Kasumi-1 (cell line): Measurements from ENCODE around the gene NEK8.

Experiments
- DNase-seq, 2 experiments: peaks; one replicate each; lab custom pipeline; 2025; lab: John Stamatoyannopoulos, UW

NEK8 gene

GRCh38 chr17:28744972-28745785 is 16.6 kb downstream of the NEK8 start:
- DNase-seq: peak; percentile 14 to 21

GRCh38 chr17:28745786-28746411 is 17.3 kb downstream of the NEK8 start:
- no peak for DNase-seq

- no peak for DNase-seq
Measured at GRCh38 chr17:28746611-28747050, 18.0 kb downstream of the NEK8 start.

GRCh38 chr17:28747051-28747691 is 18.6 kb downstream of the NEK8 start:
- DNase-seq: no peak

- no peak for DNase-seq
Measured at GRCh38 chr17:28747801-28748750, 19.5 kb downstream of the NEK8 start.

- no peak for DNase-seq
Measured at GRCh38 chr17:28748852-28749515, 20.4 kb downstream of the NEK8 start.

- DNase-seq: no peak
Measured at GRCh38 chr17:28749516-28750177, 21.1 kb downstream of the NEK8 start.

GRCh38 chr17:28750178-28751047 is 21.8 kb downstream of the NEK8 start:
- peak; percentile 89 to 90 for DNase-seq

- DNase-seq: no peak
Measured at GRCh38 chr17:28751600-28752366, 23.2 kb downstream of the NEK8 start.

GRCh38 chr17:28755486-28755885 is 26.9 kb downstream of the NEK8 start:
- DNase-seq: no peak

GRCh38 chr17:28756049-28756804 is 27.6 kb downstream of the NEK8 start:
- no peak for DNase-seq

- no peak for DNase-seq
Measured at GRCh38 chr17:28758411-28759121, 30.0 kb downstream of the NEK8 start.

- no peak for DNase-seq
Measured at GRCh38 chr17:28759256-28759865, 30.8 kb downstream of the NEK8 start.

GRCh38 chr17:28760601-28761562 is 32.3 kb downstream of the NEK8 start:
- DNase-seq: peak; percentile 69 to 79

- no peak for DNase-seq
Measured at GRCh38 chr17:28763137-28763799, 34.7 kb downstream of the NEK8 start.
